GM23338 (cell line): Measurements from ENCODE around the gene DDX24. TPM values are rescaled to one million over a fixed set of nuclear protein-coding genes. Genes with fewer than 3 reads are reported as not detected.

Experiments
- ATAC-seq: fragments of 200-7000 bp; cut with Tn5 transposase; 3 replicates; pipeline ENCODE4 v1.9.1; 2020
- DNase-seq: peaks from one replicate; pipeline ENCODE4 v3.0.0-alpha.2; 2015; ENCODE audit warnings: low spot score
- H2AFZ ChIP-seq: fragments of 200-600 bp; sonication (generic); 2 replicates; pipeline ENCODE4 v1.8.0; 2016; ENCODE audit warnings: antibody characterized with exemption, mild to moderate bottlenecking, moderate library complexity
- H3F3A ChIP-seq: fragments of 200-600 bp; sonication (generic); replicated peaks from 2 replicates; pipeline ENCODE4 v1.8.0; 2017; ENCODE audit warnings: antibody characterized with exemption, mixed run types, low read depth
- H3K27ac ChIP-seq: fragments of 200-600 bp; sonication (generic); 2 replicates; pipeline ENCODE4 v1.6.1; 2016; ENCODE audit warnings: low read depth
- H3K27me3 ChIP-seq: fragments of 200-600 bp; sonication (generic); 2 replicates; pipeline ENCODE4 v1.8.0; 2016; ENCODE audit warnings: mild to moderate bottlenecking, mixed run types, moderate library complexity; ENCODE audit not compliant: insufficient read depth
- H3K36me3 ChIP-seq: fragments of 200-600 bp; sonication (generic); 2 replicates; pipeline ENCODE4 v1.8.0; 2016; ENCODE audit warnings: mild to moderate bottlenecking; ENCODE audit not compliant: insufficient read depth
- H3K4me1 ChIP-seq: fragments of 200-600 bp; sonication (generic); 2 replicates; pipeline ENCODE4 v1.8.0; 2016; ENCODE audit warnings: mild to moderate bottlenecking, moderate library complexity; ENCODE audit not compliant: insufficient read depth
- H3K4me2 ChIP-seq: fragments of 200-600 bp; sonication (generic); 2 replicates; pipeline ENCODE4 v1.7.1; 2017; ENCODE audit warnings: mixed run types
- H3K4me3 ChIP-seq: fragments of 200-600 bp; sonication (generic); 2 replicates; pipeline ENCODE4 v1.6.1; 2016; ENCODE audit warnings: mixed run types
- H3K79me2 ChIP-seq: fragments of 200-600 bp; sonication (generic); replicated peaks from 2 replicates; pipeline ENCODE4 v1.8.0; 2017; ENCODE audit warnings: mild to moderate bottlenecking; ENCODE audit not compliant: insufficient read depth
- H3K9me2 ChIP-seq: fragments of 200-600 bp; sonication (generic); 2 replicates; pipeline ENCODE4 v1.8.0; 2017; ENCODE audit not compliant: insufficient read depth
- H4K20me1 ChIP-seq: fragments of 200-600 bp; sonication (generic); replicated peaks from 2 replicates; pipeline ENCODE4 v1.8.0; 2017; ENCODE audit warnings: mild to moderate bottlenecking; ENCODE audit not compliant: insufficient read depth
- H3K27ac Mint-ChIP-seq: 2 replicates; pipeline ENCODE4 v1.8.0; 2020; ENCODE audit warnings: inconsistent platforms, mild to moderate bottlenecking, moderate library complexity, mixed read lengths
- H3K27me3 Mint-ChIP-seq: 3 replicates; pipeline ENCODE4 v1.8.0; 2022; ENCODE audit warnings: low read depth, mild to moderate bottlenecking, moderate library complexity, mixed read lengths, inconsistent platforms; ENCODE audit not compliant: insufficient read depth, poor library complexity
- H3K36me3 Mint-ChIP-seq: 3 replicates; pipeline ENCODE4 v1.8.0; 2021; ENCODE audit warnings: low read depth, mild to moderate bottlenecking, inconsistent platforms, moderate library complexity, mixed read lengths
- H3K4me1 Mint-ChIP-seq: 3 replicates; pipeline ENCODE4 v1.8.0; 2020; ENCODE audit warnings: mild to moderate bottlenecking, inconsistent platforms, mixed read lengths
- H3K4me3 Mint-ChIP-seq: 3 replicates; pipeline ENCODE4 v1.8.0; 2021; ENCODE audit warnings: moderate library complexity, mild to moderate bottlenecking, inconsistent platforms, mixed read lengths
- H3K9me3 Mint-ChIP-seq: 3 replicates; pipeline ENCODE4 v1.8.0; 2020; ENCODE audit warnings: moderate library complexity, mild to moderate bottlenecking, inconsistent platforms, mixed read lengths
- CREB1 ChIP-seq: fragments of 250-450 bp; sonication (Bioruptor Pico); IDR thresholded peaks from 2 replicates; pipeline ENCODE4 v1.5.0; 2020; ENCODE audit warnings: low read depth, mild to moderate bottlenecking, moderate library complexity
- EZH2 ChIP-seq: fragments of 200-600 bp; sonication (generic); IDR thresholded peaks from one replicate; pipeline ENCODE4 v1.8.0; 2017; ENCODE audit warnings: antibody characterized with exemption, mild to moderate bottlenecking, low read depth; ENCODE audit not compliant: unreplicated experiment
- EZH2phosphoT487 ChIP-seq: fragments of 200-600 bp; sonication (generic); IDR thresholded peaks from one replicate; pipeline ENCODE4 v1.8.1; 2018; ENCODE audit warnings: antibody characterized with exemption; ENCODE audit not compliant: unreplicated experiment
- JUNB ChIP-seq: IDR thresholded peaks from one replicate; pipeline ENCODE4 v1.6.1; 2016; ENCODE audit warnings: antibody characterized with exemption; ENCODE audit not compliant: unreplicated experiment
- NANOG ChIP-seq: IDR thresholded peaks from 2 replicates; pipeline ENCODE4 v1.6.1; 2016; ENCODE audit warnings: antibody characterized with exemption, borderline replicate concordance
- POLR2AphosphoS5 ChIP-seq: IDR thresholded peaks from 2 replicates; pipeline ENCODE4 v1.6.1; 2016; ENCODE audit warnings: antibody characterized with exemption, low read depth
- STAT1 ChIP-seq: IDR thresholded peaks from one replicate; pipeline ENCODE4 v1.6.1; 2016; ENCODE audit warnings: antibody characterized with exemption; ENCODE audit not compliant: unreplicated experiment
- ZNF114 ChIP-seq: fragments of 250-450 bp; sonication (Bioruptor Pico); IDR thresholded peaks from 2 replicates; pipeline ENCODE4 v1.5.0; 2020; ENCODE audit warnings: mild to moderate bottlenecking, moderate library complexity
- ZNF331 ChIP-seq: fragments of 250-450 bp; sonication (Bioruptor Pico); IDR thresholded peaks from 2 replicates; pipeline ENCODE4 v1.5.0; 2020; ENCODE audit warnings: low read depth, mild to moderate bottlenecking, moderate library complexity
- polyA plus RNA-seq: library from polyadenylated mRNA; unstranded; fragments of >200 nt; fragmentation: Nextera tagmentation; extraction: Ambion mirVana; gene quantifications from 2 replicates; pipeline ENCODE4 v1.2.1, GENCODE V29; 2016
- total RNA-seq: library from RNA; depleted of rRNA; stranded (reverse); fragments of >200 nt; shearing (Covaris generic); gene quantifications from 2 replicates; pipeline ENCODE4 v1.2.3, GENCODE V29; 2014
- TF ChIP-seq, protein P1 (sequence below): IDR thresholded peaks from 2 replicates; pipeline ENCODE4 v1.6.1; 2016; ENCODE audit warnings: antibody characterized with exemption
- TF ChIP-seq, protein P2 (sequence below): IDR thresholded peaks from one replicate; pipeline ENCODE4 v1.6.1; 2018; ENCODE audit warnings: antibody characterized with exemption; ENCODE audit not compliant: unreplicated experiment
- TF ChIP-seq, protein P3 (sequence below): fragments of 250-450 bp; sonication (Bioruptor Pico); IDR thresholded peaks from 2 replicates; pipeline ENCODE4 v1.5.0; 2020; ENCODE audit warnings: mild to moderate bottlenecking, moderate library complexity
- TF ChIP-seq, protein P4 (sequence below), 2 experiments: fragments of 200-600 bp in 1 of 2; sonication (generic) in 1 of 2; conservative IDR thresholded peaks; 2 replicates each; pipeline versions ENCODE4 v1.5.1 to v1.6.1; 2016 to 2017; ENCODE audit warnings: antibody characterized with exemption in 2 of 2, low read depth in 2 of 2, mild to moderate bottlenecking in 2 of 2, moderate library complexity in 1 of 2

Gene DDX24
- total and polyA plus RNA-seq, 2 experiments from 2014 or later, result 150 to 265 TPM

DNA sequence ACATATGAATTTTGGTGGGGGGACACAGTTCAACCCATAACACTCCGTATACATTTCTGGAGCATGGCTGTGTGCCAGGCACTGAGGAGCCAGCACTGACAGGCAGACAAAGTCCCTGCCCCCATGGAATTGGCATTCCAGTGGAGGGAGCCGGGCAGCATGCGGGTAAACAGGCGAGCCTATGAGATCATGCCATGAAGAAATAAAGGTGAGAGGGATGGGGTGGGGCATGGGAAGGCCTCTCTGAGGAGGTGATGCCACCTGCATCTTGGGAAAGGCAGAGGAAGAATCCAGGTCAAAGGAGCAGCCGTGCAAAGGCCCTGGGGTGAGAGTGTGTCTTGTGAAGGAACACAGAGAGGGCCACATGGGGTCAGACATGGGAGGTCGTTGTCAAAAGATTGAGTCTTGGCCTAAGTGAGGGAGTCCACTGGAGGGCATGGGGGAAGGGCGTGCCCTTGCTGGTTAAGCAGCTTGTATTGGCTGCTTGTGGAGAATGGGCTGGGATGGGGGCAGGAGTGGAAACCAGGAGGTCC, 51.3 kb downstream of the DDX24 start:
- H4K20me1 ChIP-seq, result no peaks in the 10 kb centered on the region
- H3K4me1 ChIP-seq, result no peaks in the 10 kb centered on the region
- no peaks in the 10 kb centered on the region for H3K27me3 ChIP-seq
- DNase-seq (no peak), ATAC-seq (no peak)
- no peak overlapping the region for H2AFZ ChIP-seq
- Mint-ChIP-seq H3K27me3 (peaks cover 8% of the 10 kb centered on the region), H3K4me1 (peaks cover 8% of the 10 kb centered on the region), H3K36me3 (peaks cover 6% of the 10 kb centered on the region; the same call in 2 of the 3 replicates), H3K4me3 (no peak overlapping the region), H3K9me3 (0 out of 3 replicates have a peak, but pooled peaks cover 6% of the 10 kb centered on the region), H3K27ac (no peak overlapping the region)
- H3K36me3 ChIP-seq, result no peaks in the 10 kb centered on the region
- 0 out of 2 replicates have a peak, but pooled peaks cover 4% of the 10 kb centered on the region for H3K9me2 ChIP-seq
- H3K27ac ChIP-seq, result no peak overlapping the region
- H3K79me2 ChIP-seq, result no peaks in the 10 kb centered on the region
- no peak overlapping the region for H3K4me2 ChIP-seq
- no peak for TF ChIP-seq STAT1
- TF ChIP-seq, protein P1, sequence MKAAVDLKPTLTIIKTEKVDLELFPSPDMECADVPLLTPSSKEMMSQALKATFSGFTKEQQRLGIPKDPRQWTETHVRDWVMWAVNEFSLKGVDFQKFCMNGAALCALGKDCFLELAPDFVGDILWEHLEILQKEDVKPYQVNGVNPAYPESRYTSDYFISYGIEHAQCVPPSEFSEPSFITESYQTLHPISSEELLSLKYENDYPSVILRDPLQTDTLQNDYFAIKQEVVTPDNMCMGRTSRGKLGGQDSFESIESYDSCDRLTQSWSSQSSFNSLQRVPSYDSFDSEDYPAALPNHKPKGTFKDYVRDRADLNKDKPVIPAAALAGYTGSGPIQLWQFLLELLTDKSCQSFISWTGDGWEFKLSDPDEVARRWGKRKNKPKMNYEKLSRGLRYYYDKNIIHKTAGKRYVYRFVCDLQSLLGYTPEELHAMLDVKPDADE, result no peak
- TF ChIP-seq, protein P2, sequence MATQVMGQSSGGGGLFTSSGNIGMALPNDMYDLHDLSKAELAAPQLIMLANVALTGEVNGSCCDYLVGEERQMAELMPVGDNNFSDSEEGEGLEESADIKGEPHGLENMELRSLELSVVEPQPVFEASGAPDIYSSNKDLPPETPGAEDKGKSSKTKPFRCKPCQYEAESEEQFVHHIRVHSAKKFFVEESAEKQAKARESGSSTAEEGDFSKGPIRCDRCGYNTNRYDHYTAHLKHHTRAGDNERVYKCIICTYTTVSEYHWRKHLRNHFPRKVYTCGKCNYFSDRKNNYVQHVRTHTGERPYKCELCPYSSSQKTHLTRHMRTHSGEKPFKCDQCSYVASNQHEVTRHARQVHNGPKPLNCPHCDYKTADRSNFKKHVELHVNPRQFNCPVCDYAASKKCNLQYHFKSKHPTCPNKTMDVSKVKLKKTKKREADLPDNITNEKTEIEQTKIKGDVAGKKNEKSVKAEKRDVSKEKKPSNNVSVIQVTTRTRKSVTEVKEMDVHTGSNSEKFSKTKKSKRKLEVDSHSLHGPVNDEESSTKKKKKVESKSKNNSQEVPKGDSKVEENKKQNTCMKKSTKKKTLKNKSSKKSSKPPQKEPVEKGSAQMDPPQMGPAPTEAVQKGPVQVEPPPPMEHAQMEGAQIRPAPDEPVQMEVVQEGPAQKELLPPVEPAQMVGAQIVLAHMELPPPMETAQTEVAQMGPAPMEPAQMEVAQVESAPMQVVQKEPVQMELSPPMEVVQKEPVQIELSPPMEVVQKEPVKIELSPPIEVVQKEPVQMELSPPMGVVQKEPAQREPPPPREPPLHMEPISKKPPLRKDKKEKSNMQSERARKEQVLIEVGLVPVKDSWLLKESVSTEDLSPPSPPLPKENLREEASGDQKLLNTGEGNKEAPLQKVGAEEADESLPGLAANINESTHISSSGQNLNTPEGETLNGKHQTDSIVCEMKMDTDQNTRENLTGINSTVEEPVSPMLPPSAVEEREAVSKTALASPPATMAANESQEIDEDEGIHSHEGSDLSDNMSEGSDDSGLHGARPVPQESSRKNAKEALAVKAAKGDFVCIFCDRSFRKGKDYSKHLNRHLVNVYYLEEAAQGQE, result no peak
- TF ChIP-seq POLR2AphosphoS5, result no peak
- TF ChIP-seq EZH2phosphoT487, result no peak
- TF ChIP-seq, protein P3, sequence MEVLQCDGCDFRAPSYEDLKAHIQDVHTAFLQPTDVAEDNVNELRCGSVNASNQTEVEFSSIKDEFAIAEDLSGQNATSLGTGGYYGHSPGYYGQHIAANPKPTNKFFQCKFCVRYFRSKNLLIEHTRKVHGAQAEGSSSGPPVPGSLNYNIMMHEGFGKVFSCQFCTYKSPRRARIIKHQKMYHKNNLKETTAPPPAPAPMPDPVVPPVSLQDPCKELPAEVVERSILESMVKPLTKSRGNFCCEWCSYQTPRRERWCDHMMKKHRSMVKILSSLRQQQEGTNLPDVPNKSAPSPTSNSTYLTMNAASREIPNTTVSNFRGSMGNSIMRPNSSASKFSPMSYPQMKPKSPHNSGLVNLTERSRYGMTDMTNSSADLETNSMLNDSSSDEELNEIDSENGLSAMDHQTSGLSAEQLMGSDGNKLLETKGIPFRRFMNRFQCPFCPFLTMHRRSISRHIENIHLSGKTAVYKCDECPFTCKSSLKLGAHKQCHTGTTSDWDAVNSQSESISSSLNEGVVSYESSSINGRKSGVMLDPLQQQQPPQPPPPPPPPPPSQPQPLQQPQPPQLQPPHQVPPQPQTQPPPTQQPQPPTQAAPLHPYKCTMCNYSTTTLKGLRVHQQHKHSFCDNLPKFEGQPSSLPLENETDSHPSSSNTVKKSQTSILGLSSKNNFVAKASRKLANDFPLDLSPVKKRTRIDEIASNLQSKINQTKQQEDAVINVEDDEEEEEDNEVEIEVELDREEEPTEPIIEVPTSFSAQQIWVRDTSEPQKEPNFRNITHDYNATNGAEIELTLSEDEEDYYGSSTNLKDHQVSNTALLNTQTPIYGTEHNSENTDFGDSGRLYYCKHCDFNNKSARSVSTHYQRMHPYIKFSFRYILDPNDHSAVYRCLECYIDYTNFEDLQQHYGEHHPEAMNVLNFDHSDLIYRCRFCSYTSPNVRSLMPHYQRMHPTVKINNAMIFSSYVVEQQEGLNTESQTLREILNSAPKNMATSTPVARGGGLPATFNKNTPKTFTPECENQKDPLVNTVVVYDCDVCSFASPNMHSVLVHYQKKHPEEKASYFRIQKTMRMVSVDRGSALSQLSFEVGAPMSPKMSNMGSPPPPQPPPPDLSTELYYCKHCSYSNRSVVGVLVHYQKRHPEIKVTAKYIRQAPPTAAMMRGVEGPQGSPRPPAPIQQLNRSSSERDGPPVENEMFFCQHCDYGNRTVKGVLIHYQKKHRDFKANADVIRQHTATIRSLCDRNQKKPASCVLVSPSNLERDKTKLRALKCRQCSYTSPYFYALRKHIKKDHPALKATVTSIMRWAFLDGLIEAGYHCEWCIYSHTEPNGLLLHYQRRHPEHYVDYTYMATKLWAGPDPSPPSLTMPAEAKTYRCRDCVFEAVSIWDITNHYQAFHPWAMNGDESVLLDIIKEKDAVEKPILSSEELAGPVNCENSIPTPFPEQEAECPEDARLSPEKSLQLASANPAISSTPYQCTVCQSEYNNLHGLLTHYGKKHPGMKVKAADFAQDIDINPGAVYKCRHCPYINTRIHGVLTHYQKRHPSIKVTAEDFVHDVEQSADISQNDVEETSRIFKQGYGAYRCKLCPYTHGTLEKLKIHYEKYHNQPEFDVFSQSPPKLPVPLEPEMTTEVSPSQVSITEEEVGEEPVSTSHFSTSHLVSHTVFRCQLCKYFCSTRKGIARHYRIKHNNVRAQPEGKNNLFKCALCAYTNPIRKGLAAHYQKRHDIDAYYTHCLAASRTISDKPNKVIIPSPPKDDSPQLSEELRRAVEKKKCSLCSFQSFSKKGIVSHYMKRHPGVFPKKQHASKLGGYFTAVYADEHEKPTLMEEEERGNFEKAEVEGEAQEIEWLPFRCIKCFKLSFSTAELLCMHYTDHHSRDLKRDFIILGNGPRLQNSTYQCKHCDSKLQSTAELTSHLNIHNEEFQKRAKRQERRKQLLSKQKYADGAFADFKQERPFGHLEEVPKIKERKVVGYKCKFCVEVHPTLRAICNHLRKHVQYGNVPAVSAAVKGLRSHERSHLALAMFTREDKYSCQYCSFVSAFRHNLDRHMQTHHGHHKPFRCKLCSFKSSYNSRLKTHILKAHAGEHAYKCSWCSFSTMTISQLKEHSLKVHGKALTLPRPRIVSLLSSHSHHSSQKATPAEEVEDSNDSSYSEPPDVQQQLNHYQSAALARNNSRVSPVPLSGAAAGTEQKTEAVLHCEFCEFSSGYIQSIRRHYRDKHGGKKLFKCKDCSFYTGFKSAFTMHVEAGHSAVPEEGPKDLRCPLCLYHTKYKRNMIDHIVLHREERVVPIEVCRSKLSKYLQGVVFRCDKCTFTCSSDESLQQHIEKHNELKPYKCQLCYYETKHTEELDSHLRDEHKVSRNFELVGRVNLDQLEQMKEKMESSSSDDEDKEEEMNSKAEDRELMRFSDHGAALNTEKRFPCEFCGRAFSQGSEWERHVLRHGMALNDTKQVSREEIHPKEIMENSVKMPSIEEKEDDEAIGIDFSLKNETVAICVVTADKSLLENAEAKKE (CRISPR knock-in tag), result no peak
- TF ChIP-seq JUNB, result no peak
- TF ChIP-seq CREB1, result no peak
- no peak for TF ChIP-seq ZNF331 (CRISPR knock-in tag)
- TF ChIP-seq, protein P4, sequence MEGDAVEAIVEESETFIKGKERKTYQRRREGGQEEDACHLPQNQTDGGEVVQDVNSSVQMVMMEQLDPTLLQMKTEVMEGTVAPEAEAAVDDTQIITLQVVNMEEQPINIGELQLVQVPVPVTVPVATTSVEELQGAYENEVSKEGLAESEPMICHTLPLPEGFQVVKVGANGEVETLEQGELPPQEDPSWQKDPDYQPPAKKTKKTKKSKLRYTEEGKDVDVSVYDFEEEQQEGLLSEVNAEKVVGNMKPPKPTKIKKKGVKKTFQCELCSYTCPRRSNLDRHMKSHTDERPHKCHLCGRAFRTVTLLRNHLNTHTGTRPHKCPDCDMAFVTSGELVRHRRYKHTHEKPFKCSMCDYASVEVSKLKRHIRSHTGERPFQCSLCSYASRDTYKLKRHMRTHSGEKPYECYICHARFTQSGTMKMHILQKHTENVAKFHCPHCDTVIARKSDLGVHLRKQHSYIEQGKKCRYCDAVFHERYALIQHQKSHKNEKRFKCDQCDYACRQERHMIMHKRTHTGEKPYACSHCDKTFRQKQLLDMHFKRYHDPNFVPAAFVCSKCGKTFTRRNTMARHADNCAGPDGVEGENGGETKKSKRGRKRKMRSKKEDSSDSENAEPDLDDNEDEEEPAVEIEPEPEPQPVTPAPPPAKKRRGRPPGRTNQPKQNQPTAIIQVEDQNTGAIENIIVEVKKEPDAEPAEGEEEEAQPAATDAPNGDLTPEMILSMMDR (conservative IDR thresholded peaks at IDR 0.05; ENCODE audit: low read depth in 2 of 2), result no peak
- no peak for TF ChIP-seq EZH2
- TF ChIP-seq ZNF114 (CRISPR knock-in tag), result no peak
- TF ChIP-seq NANOG, result no peak
- H3K4me3 ChIP-seq, result no peak overlapping the region
- no peaks in the 10 kb centered on the region for H3F3A ChIP-seq
